Omental fat pad (tissue), 4 donors: ENCODE data around the gene GALNT18. TPM values are rescaled to one million over a fixed set of nuclear protein-coding genes. Genes with fewer than 3 reads are reported as not detected.

Experiments
- ATAC-seq: fragments of 150-250 bp; one replicate; pipeline ENCODE4 v1.9.1; 2016; ENCODE audit warnings: mild to moderate bottlenecking, moderate library complexity; ENCODE audit not compliant: low FRiP score
- DNase-seq: peaks from one replicate; pipeline ENCODE4 v3.0.0-alpha.2; 2019; ENCODE audit warnings: low spot score
- total RNA-seq, 4 donors: library from RNA; depleted of rRNA; stranded (reverse); fragments of >200 nt; gene quantifications; one replicate each; pipeline ENCODE4 v1.1.0, GENCODE V29; 2016
- TF ChIP-seq, protein P1 (sequence below), 3 donors: fragments of 450-650 bp; IDR thresholded peaks; one replicate each; pipeline ENCODE4 v1.5.1; 2016 to 2017; ENCODE audit warnings: antibody characterized with exemption in 3 of 3, mild to moderate bottlenecking in 3 of 3, moderate library complexity in 2 of 3

GALNT18 gene
- total RNA-seq, 4 donors from 2014 or later, result 21.0 to 47.4 (median 35.7) TPM

DNA sequence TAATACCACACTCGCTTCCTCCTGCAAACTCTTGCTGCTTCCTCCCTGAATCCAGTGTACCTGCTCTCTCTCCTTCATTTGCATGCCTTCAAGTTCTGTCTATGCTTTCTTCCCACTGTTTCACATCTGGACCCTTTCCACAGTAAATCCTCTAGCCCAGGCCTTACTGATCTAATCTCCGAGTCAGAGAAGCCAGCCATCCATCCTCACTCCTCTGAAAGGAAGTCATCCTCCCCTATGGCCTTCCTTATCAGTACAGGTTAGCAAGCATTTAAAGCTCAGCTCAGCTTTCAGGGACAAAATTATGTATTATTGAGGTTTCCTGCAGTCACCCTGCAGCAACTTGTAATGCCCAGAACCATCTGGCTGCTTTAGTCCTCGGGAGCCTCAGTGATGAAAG lies 116.1 kb downstream of the GALNT18 start:
- TF ChIP-seq, protein P1, sequence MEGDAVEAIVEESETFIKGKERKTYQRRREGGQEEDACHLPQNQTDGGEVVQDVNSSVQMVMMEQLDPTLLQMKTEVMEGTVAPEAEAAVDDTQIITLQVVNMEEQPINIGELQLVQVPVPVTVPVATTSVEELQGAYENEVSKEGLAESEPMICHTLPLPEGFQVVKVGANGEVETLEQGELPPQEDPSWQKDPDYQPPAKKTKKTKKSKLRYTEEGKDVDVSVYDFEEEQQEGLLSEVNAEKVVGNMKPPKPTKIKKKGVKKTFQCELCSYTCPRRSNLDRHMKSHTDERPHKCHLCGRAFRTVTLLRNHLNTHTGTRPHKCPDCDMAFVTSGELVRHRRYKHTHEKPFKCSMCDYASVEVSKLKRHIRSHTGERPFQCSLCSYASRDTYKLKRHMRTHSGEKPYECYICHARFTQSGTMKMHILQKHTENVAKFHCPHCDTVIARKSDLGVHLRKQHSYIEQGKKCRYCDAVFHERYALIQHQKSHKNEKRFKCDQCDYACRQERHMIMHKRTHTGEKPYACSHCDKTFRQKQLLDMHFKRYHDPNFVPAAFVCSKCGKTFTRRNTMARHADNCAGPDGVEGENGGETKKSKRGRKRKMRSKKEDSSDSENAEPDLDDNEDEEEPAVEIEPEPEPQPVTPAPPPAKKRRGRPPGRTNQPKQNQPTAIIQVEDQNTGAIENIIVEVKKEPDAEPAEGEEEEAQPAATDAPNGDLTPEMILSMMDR (IDR thresholded peaks at IDR 0.05), result no peak
- DNase-seq (no peak), ATAC-seq (no peak)

DNA sequence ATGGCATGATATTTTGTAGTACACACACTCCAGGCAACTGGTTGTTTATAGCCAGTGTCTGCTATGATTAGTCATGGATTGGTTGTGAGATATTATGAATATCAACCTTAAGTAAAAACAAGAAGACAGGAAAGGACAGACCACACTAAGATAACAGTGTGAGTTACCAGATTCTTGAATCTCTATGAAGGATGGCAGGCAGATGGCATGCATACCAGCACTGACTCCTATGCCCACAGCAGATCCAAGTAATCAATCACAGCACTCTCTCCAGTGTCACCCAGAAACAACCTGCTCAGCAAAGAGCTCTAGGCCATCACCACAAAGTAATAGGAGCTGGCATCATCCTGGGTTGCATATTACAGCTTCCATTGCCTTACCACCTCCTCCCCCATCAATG lies 116.6 kb downstream of the GALNT18 start:
- DNase-seq (no peak), ATAC-seq (no peak)
- TF ChIP-seq, protein P1 (IDR thresholded peaks at IDR 0.05), result no peak

DNA sequence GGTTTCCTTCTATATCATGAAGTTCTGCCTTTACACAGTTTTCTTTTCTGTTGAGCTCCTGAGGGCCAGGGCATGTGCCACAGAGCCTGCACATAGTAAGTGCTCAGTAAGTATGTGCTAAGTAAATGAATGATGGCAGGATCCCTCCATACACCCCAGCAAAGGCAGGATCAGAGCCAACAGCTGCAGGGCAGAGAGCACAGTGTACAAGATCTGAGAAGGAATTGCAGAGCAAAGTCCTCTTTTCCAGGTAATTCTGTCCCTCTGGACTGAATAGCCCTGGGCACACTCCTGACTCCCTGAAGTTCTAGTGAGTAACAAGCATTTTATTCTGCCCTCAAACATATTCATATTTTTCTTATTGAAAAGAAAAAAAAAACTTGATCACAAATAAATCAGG lies 117.7 kb downstream of the GALNT18 start:
- ATAC-seq (no peak), DNase-seq (no peak)
- TF ChIP-seq, protein P1 (IDR thresholded peaks at IDR 0.05), result no peak

DNA sequence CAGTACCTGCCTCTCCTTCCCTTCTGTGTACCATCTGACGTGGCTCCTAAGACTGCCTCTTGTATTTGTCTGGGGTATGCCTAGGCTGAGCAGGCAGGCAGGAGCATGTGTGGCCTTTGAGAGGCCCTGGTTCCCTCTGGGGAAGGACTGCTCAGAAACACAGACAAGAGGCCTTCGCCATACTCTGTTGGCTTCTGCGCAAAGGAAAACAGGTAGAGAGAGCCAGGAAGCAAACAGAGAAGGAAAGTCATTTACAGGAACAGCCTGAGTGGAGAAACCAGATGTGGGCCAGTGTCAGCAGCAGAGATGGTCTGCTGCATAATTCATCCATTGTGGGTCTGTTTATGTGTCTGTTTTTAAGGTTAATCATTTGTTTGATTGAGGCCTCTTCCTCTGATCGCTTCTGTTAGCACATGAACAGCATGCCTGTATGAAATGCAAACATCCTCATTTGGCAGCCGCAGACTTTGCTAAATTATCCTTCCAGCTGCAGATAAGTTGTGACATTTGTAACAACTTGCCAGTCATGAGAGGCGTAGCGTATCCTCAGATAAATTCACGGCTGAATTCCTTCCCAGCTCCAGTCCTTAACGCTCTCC lies 119.4 kb downstream of the GALNT18 start:
- no peak for ATAC-seq
- DNase-seq, result no peak
- TF ChIP-seq, protein P1 (IDR thresholded peaks at IDR 0.05), result no peak

DNA sequence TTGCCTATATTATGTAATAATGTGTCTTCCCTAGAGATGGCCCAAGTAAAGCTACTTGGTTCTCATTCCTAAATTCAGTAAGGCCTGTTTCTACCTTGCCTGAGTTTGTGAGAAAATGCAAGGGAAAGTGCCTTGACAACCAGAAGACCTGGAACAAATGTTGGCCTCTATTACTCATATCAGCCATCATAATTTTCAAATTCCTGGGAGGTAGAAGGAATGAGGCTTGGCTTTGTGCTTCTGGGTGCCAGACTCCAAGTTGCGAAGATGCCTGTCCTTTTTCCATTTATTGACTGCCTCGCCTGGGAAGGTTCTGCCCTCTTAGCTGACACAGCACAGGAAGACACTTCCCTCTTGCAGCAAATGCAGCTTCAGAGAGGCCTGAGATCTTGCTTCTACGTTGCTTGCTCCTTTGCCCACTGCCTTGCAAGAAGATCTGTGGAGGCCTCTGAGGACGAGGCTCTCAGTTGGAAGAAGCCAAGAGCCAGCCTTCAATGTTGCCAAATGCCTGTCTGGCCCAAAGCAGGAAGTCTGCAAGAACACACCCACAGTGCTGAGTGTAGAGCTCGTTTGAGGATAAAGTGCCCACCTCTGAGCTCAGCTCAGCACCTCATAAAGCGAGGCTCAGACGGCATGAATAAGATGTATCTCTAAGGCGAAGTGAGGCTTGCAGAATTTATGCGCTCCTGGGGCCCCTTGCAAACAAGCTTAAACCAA lies 120.1 kb downstream of the GALNT18 start:
- DNase-seq (no peak), ATAC-seq (peak; percentile 8)
- TF ChIP-seq, protein P1 (IDR thresholded peaks at IDR 0.05), result no peak

DNA sequence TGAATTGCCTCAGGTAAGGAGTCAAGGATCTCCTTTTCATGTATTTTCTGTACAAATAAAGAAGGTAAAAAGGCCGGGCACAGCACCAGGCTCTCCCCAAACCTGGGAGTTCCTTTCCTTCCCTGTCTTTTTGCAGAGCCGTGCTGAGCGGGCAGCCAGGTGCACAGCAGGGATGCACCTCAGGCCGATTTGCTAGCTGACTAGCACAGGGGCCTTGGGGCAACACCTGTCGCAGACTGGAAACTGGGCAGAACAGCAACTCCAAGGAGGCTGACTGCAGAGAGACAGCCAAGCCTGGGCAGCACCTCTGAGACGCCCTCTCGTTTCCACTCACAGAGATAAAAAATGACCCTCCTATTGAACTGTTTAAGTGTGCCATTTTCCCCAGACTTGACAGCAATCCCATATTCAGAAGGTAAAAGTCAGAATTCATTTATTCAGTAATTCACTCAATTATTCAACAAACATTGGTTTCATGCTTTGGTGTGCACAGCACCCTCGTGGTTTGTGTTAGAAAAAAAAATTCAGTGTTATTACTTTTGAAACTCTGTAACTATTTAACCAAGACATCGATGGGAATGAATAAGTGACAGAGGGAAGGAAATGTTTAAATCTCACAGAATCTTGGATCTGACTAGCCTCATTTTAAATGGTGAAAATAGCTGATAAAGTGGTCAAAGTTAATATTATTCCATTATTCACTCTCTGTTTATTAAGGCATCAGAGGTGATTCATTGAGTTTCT lies 120.9 kb downstream of the GALNT18 start:
- no peak for DNase-seq

More for the DNA sequence above, 120.9 kb downstream of the GALNT18 start:
- ATAC-seq, result no peak
- TF ChIP-seq, protein P1 (IDR thresholded peaks at IDR 0.05), result no peak
